MM.1S (cell line): ENCODE data around the gene FAM181A.

ENCODE experiments used
- DNase-seq: peaks from one replicate; pipeline ENCODE4 v3.0.0-alpha.2; 2015
- H2AFZ ChIP-seq: fragments of 300-600 bp; sonication (generic); 2 replicates; pipeline ENCODE4 v1.6.0; 2016; ENCODE audit warnings: antibody characterized with exemption, low read length
- H3F3A ChIP-seq: fragments of 300-600 bp; sonication (generic); 2 replicates; pipeline ENCODE4 v1.6.1; 2016; ENCODE audit warnings: mild to moderate bottlenecking, antibody characterized with exemption, low read length, moderate library complexity, mixed read lengths; ENCODE audit not compliant: insufficient read depth
- H3K27ac ChIP-seq: fragments of 300-600 bp; sonication (generic); 2 replicates; pipeline ENCODE4 v1.5.1; 2016; ENCODE audit warnings: mild to moderate bottlenecking, low read length
- H3K27me3 ChIP-seq: fragments of 300-600 bp; sonication (generic); replicated peaks from 2 replicates; pipeline ENCODE4 v1.6.0; 2016; ENCODE audit warnings: low read length; ENCODE audit not compliant: insufficient read depth
- H3K36me3 ChIP-seq: fragments of 300-600 bp; sonication (generic); replicated peaks from 2 replicates; pipeline ENCODE4 v1.6.1; 2016; ENCODE audit warnings: mild to moderate bottlenecking, low read length, mixed read lengths; ENCODE audit not compliant: insufficient read depth
- H3K4me1 ChIP-seq: fragments of 300-600 bp; sonication (generic); 2 replicates; pipeline ENCODE4 v1.6.1; 2016; ENCODE audit warnings: low read length, mixed read lengths
- H3K4me2 ChIP-seq: fragments of 300-600 bp; sonication (generic); 2 replicates; pipeline ENCODE4 v1.6.0; 2016; ENCODE audit warnings: low read depth, low read length
- H3K4me3 ChIP-seq: fragments of 300-600 bp; sonication (generic); 2 replicates; pipeline ENCODE4 v1.5.1; 2016; ENCODE audit warnings: low read length, mixed read lengths
- H3K79me2 ChIP-seq: fragments of 300-600 bp; sonication (generic); 2 replicates; pipeline ENCODE4 v1.6.1; 2016; ENCODE audit warnings: mixed run types, low read length, mixed read lengths
- H3K9ac ChIP-seq: fragments of 300-600 bp; sonication (generic); 2 replicates; pipeline ENCODE4 v1.6.1; 2016; ENCODE audit warnings: low read length, mixed read lengths
- H3K9me2 ChIP-seq: fragments of 300-600 bp; sonication (generic); replicated peaks from 2 replicates; pipeline ENCODE4 v1.6.1; 2016; ENCODE audit warnings: mild to moderate bottlenecking, low read length, mixed read lengths; ENCODE audit not compliant: insufficient read depth
- H3K9me3 ChIP-seq: fragments of 300-600 bp; sonication (generic); replicated peaks from 2 replicates; pipeline ENCODE4 v1.6.1; 2016; ENCODE audit warnings: mild to moderate bottlenecking, low read length, mixed read lengths; ENCODE audit not compliant: insufficient read depth
- H4K20me1 ChIP-seq: fragments of 300-600 bp; sonication (generic); 2 replicates; pipeline ENCODE4 v1.6.1; 2016; ENCODE audit warnings: mild to moderate bottlenecking, low read length, moderate library complexity, mixed read lengths; ENCODE audit not compliant: insufficient read depth
- EZH2 ChIP-seq: fragments of 300-600 bp; sonication (generic); optimal IDR thresholded peaks from 2 replicates; pipeline ENCODE3; 2017; ENCODE audit warnings: low read depth, mild to moderate bottlenecking, antibody characterized with exemption, low read length, mixed read lengths
- EZH2phosphoT487 ChIP-seq: fragments of 300-600 bp; sonication (generic); IDR thresholded peaks from 2 replicates; pipeline ENCODE4 v1.6.1; 2018; ENCODE audit warnings: antibody characterized with exemption, low read length
- TF ChIP-seq, protein P1 (sequence below): fragments of 300-600 bp; sonication (generic); IDR thresholded peaks from 2 replicates; pipeline ENCODE4 v1.5.1; 2016; ENCODE audit warnings: antibody characterized with exemption, low read length, mixed read lengths

Gene FAM181A

DNA sequence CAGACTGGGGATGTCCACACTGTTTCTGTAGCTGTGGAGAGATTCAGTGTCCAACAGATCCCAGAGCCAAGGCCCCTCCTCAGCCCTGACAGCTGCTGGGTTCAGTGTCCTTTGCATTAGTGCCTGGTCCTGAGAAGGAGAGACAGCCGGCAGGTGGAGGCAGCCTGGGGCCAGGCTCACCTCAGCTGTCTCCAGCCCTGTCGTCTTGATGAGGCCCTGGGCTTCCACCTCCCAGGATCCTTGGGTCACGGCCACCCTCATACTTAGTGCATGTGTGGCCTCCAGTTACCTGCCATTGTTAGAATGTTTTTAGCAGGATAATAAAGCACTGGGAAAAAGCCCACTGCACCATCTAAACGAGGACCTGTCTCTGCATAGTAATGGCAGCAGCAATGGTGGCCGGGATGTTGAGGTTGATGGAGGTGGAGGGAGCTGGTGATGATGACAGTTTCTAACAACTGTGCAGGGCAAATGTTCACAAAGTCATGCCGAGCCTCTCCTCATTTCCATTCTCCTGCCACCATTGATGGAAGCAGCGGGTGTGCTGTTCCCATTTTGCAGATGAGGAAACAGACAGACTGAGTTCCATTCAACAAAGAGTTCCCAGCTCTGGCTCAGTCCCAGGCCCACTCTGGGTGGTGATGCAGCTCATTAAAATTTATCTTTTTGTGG is 31.6 kb downstream of the FAM181A start:
- Histone ChIP-seq H3K36me3 (no peaks in the 10 kb centered on the region), H3K9ac (peak overlapping the region; percentile 59), H4K20me1 (no peaks in the 10 kb centered on the region), H3K79me2 (no peaks in the 10 kb centered on the region), H2AFZ (peak overlapping the region; percentile 34; the same call in 1 of the 2 replicates), H3K9me2 (no peaks in the 10 kb centered on the region), H3K27ac (peak overlapping the region; percentile 84), H3K4me1 (peaks cover 60% of the 10 kb centered on the region), H3K27me3 (no peaks in the 10 kb centered on the region), H3F3A (peaks cover 17% of the 10 kb centered on the region), H3K9me3 (no peaks in the 10 kb centered on the region), H3K4me3 (no peak overlapping the region), H3K4me2 (peak overlapping the region; percentile 63)
- DNase-seq: no peak
- TF ChIP-seq EZH2phosphoT487 (no peak), EZH2 (no peak)
- TF ChIP-seq, protein P1, sequence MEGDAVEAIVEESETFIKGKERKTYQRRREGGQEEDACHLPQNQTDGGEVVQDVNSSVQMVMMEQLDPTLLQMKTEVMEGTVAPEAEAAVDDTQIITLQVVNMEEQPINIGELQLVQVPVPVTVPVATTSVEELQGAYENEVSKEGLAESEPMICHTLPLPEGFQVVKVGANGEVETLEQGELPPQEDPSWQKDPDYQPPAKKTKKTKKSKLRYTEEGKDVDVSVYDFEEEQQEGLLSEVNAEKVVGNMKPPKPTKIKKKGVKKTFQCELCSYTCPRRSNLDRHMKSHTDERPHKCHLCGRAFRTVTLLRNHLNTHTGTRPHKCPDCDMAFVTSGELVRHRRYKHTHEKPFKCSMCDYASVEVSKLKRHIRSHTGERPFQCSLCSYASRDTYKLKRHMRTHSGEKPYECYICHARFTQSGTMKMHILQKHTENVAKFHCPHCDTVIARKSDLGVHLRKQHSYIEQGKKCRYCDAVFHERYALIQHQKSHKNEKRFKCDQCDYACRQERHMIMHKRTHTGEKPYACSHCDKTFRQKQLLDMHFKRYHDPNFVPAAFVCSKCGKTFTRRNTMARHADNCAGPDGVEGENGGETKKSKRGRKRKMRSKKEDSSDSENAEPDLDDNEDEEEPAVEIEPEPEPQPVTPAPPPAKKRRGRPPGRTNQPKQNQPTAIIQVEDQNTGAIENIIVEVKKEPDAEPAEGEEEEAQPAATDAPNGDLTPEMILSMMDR: no peak

DNA sequence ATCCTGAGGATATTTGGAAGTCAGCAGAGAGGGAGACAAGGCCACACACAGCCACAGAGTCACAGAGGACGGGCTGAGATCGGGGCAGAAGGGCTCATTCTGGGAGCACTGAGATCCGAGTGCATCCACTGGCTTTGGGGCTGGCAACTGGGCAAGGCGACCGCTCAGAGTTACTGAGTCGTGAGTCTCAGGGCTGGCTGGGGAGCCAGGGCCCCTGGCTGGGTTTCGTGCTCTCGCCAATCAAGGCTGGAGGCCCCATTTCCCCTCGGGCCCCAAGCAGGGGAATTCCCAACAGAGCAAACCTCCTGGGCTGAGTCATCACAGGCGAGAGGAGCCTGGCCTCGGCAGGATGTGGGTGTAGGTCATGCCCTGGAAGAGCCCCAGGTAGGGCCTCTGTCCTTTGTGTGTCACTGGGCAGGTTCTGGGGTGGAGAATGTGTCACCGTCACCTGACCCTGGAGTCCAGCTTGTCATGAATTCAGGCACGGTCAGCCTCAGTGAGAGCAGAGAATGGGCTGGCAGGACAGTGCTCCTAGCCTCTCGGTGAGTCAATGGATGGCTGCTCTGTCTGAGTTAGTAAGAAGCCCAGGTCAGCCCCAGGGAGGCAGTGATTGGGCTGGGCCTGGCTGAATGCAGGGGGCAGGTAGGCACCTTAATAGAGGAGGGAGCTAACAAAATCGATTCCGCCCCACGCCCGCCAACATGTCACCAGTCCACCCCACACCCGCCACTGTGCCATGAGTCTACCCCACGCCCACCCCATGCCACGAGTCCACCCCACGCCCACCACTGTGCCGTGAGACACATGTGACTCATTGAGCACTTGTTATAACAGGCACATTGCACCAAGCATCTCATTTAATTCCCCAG is 32.3 kb downstream of the FAM181A start:
- H3K79me2 ChIP-seq: no peaks in the 10 kb centered on the region
- H3K9me2 ChIP-seq: no peaks in the 10 kb centered on the region
- no peaks in the 10 kb centered on the region for H3K27me3 ChIP-seq
- no peak for TF ChIP-seq EZH2phosphoT487
- TF ChIP-seq, protein P1: no peak
- no peak for TF ChIP-seq EZH2
- peaks cover 17% of the 10 kb centered on the region for H3F3A ChIP-seq
- peaks cover 67% of the 10 kb centered on the region for H3K4me1 ChIP-seq
- no peak overlapping the region for H3K4me3 ChIP-seq
- H3K9ac ChIP-seq: peak overlapping the region; percentile 59
- no peaks in the 10 kb centered on the region for H3K36me3 ChIP-seq
- peak overlapping the region; percentile 63 for H3K4me2 ChIP-seq
- DNase-seq: peak; percentile 91
- H3K27ac ChIP-seq: peak overlapping the region; percentile 84
- H2AFZ ChIP-seq: peak overlapping the region; percentile 34; the same call in 1 of the 2 replicates
- H4K20me1 ChIP-seq: no peaks in the 10 kb centered on the region
- H3K9me3 ChIP-seq: no peaks in the 10 kb centered on the region

DNA sequence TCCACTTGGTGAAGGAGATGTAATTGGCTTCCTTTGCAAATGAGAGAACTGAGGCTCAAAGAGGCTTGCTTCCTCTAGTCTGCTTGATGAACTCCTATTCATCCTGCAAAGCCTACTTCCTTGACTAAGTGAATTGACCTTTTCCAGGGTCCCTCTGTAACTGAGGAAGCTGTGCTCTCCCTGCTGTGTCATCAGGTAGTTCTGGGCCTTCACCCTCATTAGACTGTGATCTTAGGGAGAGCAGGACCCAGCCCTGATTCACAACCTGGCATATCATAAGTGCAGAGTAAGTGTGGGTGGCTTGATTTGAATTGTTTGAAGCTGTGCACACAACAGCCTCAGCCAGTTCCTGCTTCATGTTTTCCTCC is 32.9 kb downstream of the FAM181A start:
- H2AFZ ChIP-seq: no peak overlapping the region
- H3K27me3 ChIP-seq: no peaks in the 10 kb centered on the region
- H3K4me2 ChIP-seq: peak overlapping the region; percentile 22; the same call in 1 of the 2 replicates
- no peak overlapping the region for H3K9ac ChIP-seq
- DNase-seq: no peak
- H3K79me2 ChIP-seq: no peaks in the 10 kb centered on the region
- no peaks in the 10 kb centered on the region for H3K9me3 ChIP-seq
- no peak for TF ChIP-seq EZH2
- TF ChIP-seq, protein P1: no peak
- TF ChIP-seq EZH2phosphoT487: no peak
- no peaks in the 10 kb centered on the region for H3K9me2 ChIP-seq
- no peaks in the 10 kb centered on the region for H3K36me3 ChIP-seq
- no peak overlapping the region for H3K4me3 ChIP-seq
- no peaks in the 10 kb centered on the region for H4K20me1 ChIP-seq
- peaks cover 17% of the 10 kb centered on the region for H3F3A ChIP-seq
- peaks cover 69% of the 10 kb centered on the region for H3K4me1 ChIP-seq
- peak overlapping the region; percentile 84; the same call in 1 of the 2 replicates for H3K27ac ChIP-seq
